ENCODE measurements around the gene ACCSL.

The ACCSL gene

GRCh38 chr11:44047931-44048431, at the start of gene ACCSL:
TSS of gene ACCSL (plus strand) at chr11:44047981. CDS start at chr11:44048037, 56 bp downstream.
- ChIA-PET CTCF (interaction anchor here (2.7 kb wide), 1 partner anchor 10 kb away, joined by 8 read pairs; no protein-coding TSS in a partner anchor), POLR2A (no interaction called here)
- no peak for TF ChIP-seq CTCF (IDR thresholded peaks at IDR 0.05; ENCODE audit: control extremely low read depth, extremely low read depth, low read depth, missing control alignments)
- no peak for DNase-seq (ENCODE audit: extremely low spot score)

GRCh38 chr11:43998308-43998707, 49.5 kb upstream of the ACCSL start:
- TF ChIP-seq CTCF (IDR thresholded peaks at IDR 0.05; ENCODE audit: control extremely low read depth, extremely low read depth, low read depth, missing control alignments): no peak
- ChIA-PET POLR2A (no interaction called here), CTCF (no interaction called here)
- no peak for DNase-seq (ENCODE audit: extremely low spot score)

- DNase-seq (ENCODE audit: extremely low spot score): no peak
- CTCF ChIA-PET: no interaction called here
- POLR2A ChIA-PET: no interaction called here
- no peak for TF ChIP-seq CTCF (IDR thresholded peaks at IDR 0.05; ENCODE audit: control extremely low read depth, extremely low read depth, low read depth, missing control alignments)
These were observed 47.0 kb upstream of the ACCSL start for GRCh38 chr11:44000731-44001130.

- DNase-seq (ENCODE audit: extremely low spot score): no peak
- POLR2A ChIA-PET: no interaction called here
- CTCF ChIA-PET: interaction anchor here (1.0 kb wide), 1 partner anchor 56 kb away, joined by 3 read pairs; no protein-coding TSS in a partner anchor
- no peak for TF ChIP-seq CTCF (IDR thresholded peaks at IDR 0.05; ENCODE audit: control extremely low read depth, extremely low read depth, low read depth, missing control alignments)
These were observed 45.3 kb upstream of the ACCSL start for GRCh38 chr11:44002191-44003093.

GRCh38 chr11:44003736-44004451, 43.9 kb upstream of the ACCSL start:
- POLR2A ChIA-PET: no interaction called here
- TF ChIP-seq CTCF (IDR thresholded peaks at IDR 0.05; ENCODE audit: control extremely low read depth, extremely low read depth, low read depth, missing control alignments): no peak
- DNase-seq (ENCODE audit: extremely low spot score): no peak
- CTCF ChIA-PET: no interaction called here

GRCh38 chr11:44004452-44005062, 43.2 kb upstream of the ACCSL start:
- ChIA-PET CTCF (no interaction called here), POLR2A (no interaction called here)
- no peak for TF ChIP-seq CTCF (IDR thresholded peaks at IDR 0.05; ENCODE audit: control extremely low read depth, extremely low read depth, low read depth, missing control alignments)
- DNase-seq (ENCODE audit: extremely low spot score): no peak
